AG09309 (cell line): ENCODE data around the gene PITPNB.

Source experiments
- DNase-seq: peaks from one replicate; pipeline ENCODE4 v3.0.0-alpha.2; 2010; ENCODE audit warnings: low read depth
- H3K4me3 ChIP-seq: 2 replicates; pipeline ENCODE4 v1.5.1; 2011; ENCODE audit warnings: mild to moderate bottlenecking, low read depth, low read length, moderate library complexity; ENCODE audit not compliant: control insufficient read depth
- TF ChIP-seq, protein P1 (sequence below): IDR thresholded peaks from 2 replicates; pipeline ENCODE4 v1.5.1; 2011; ENCODE audit warnings: mild to moderate bottlenecking, low read depth, low read length, inconsistent platforms; ENCODE audit not compliant: insufficient read depth, control insufficient read depth; ENCODE audit errors: missing control alignments

Gene PITPNB

GRCh38 chr22:27906241-27906640 is 12.8 kb downstream of the PITPNB start:
- H3K4me3 ChIP-seq: no peak overlapping the region
- TF ChIP-seq, protein P1, sequence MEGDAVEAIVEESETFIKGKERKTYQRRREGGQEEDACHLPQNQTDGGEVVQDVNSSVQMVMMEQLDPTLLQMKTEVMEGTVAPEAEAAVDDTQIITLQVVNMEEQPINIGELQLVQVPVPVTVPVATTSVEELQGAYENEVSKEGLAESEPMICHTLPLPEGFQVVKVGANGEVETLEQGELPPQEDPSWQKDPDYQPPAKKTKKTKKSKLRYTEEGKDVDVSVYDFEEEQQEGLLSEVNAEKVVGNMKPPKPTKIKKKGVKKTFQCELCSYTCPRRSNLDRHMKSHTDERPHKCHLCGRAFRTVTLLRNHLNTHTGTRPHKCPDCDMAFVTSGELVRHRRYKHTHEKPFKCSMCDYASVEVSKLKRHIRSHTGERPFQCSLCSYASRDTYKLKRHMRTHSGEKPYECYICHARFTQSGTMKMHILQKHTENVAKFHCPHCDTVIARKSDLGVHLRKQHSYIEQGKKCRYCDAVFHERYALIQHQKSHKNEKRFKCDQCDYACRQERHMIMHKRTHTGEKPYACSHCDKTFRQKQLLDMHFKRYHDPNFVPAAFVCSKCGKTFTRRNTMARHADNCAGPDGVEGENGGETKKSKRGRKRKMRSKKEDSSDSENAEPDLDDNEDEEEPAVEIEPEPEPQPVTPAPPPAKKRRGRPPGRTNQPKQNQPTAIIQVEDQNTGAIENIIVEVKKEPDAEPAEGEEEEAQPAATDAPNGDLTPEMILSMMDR: no peak
- no peak for DNase-seq

- DNase-seq: no peak
- H3K4me3 ChIP-seq: no peak overlapping the region
These were observed 13.4 kb downstream of the PITPNB start for GRCh38 chr22:27905653-27906052.

DNA sequence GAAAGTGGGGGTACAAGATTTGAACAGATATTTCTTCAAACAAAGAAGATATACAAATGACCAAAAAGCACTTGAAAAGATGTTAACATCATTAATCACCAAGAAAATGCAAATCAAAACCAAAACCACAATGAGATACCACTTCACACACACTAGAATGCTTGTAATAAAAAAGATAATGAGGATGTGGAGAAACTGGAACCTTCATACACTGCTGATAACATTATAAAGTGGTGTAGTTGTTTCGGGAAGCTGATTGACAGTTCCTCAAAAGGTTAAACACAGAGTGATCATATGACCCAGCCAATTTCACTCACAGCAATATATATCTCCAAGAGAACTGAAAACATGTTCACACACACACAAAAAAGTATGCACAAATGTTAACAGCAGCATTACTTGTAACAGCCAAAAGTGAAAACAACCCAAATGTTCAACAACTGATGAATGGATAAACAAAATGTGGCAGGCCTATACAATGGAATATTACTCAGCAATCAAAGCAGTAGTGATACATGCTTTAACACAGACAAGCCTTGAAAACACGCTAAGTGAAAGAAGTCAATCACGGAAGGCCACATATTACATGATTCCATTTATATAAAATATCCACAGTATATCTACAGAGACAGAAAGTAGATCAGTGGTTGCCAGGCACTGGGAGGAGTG is 15.1 kb downstream of the PITPNB start:
- H3K4me3 ChIP-seq: no peak overlapping the region
- no peak for DNase-seq
- TF ChIP-seq, protein P1: no peak

More at GRCh38 chr22:27905653-27906052, 13.4 kb downstream of the PITPNB start:
- TF ChIP-seq, protein P1: no peak

DNA sequence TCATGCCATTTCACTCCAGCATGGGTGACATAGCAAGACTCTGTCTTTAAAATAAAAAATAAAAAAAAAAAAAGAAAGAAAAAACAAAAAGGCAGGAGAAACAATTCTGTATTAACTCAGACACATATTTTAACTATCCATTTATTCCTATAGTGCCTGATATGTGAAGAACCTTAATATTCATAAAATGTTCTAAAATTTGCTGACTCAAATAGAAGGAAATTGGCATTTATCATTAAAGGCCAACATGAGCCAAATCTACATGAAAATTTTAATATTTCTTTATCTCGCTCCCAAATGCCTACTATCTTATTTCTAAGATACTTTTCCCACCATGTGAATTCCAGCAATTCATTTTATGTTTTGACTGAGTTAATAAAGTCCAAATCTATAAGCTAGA is 18.9 kb downstream of the PITPNB start:
- DNase-seq: no peak
- TF ChIP-seq, protein P1: no peak
- H3K4me3 ChIP-seq: no peak overlapping the region

DNA sequence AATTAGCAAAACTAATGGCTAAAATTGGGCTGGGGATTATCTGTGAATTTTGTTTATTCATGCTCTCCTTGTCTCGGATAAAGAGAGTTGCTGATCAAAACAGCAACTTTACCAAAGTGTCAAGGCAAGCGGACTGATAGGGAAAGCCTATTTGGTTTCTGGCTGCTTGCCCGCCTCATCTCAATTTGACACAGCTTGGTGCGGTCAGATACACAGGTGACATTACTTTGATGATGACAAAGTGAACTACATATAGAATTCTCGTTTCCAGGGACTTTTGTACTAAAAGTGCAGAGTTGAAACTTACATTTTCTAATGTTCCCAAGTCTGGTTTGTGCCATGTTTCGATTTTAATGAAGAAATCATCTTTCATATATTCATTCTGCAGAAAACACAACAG is 22.8 kb downstream of the PITPNB start:
- DNase-seq: no peak
- no peak overlapping the region for H3K4me3 ChIP-seq
- TF ChIP-seq, protein P1: no peak

DNA sequence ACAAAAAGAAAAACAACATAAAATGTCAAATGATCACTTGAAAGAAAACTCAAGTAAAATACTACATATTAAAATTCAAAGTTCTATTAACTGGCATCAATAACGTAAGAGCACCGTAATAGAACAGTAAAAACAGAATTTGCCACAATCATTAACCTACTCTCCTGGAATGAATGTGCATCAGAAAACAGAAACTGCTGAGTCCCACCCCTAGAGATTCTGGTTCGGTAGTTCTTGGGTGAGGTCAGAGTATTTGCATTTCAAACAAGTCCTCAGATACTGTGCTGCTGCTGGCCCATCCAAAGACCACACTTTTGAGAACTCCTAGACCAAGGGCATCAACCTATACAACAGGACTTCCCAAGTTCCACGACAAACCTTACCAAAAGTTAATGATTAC is 23.5 kb downstream of the PITPNB start:
- DNase-seq: no peak
- TF ChIP-seq, protein P1: no peak
- no peak overlapping the region for H3K4me3 ChIP-seq
